ENCODE results near the gene EYA2.
"Not testable (repeated sequence)": the region's sequence is repeated elsewhere in the genome, so short reads cannot be mapped to it uniquely, and the experiment has no call there.

EYA2 gene

DNA sequence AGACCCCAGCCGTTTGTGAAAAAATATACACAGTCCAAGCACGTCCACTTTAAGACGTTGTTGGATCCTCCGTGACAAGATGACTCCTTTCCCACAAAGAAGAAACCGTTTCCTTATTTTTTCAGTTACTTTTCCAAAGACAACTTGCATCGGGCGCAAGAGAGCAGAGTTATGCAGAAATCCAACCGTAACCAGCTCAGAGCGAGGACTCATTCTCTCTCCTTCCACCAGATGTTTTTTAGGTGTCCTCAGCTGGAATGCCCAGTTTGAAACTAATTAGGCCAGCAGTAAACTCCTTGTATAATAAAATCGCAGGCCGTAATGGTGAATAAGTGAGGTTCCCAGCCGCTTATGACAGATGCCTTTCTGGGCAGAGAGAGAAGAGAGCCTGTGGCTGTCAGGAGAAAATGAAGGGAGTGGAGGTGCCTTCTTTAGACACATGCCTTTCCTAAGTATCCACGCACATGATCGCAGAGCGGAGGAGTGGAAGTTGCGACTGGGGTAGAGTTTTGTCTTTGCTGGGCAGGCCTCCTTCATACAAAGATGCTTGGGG lies 2.8 kb downstream of the EYA2 start:
- DNase-seq = no peak

DNA sequence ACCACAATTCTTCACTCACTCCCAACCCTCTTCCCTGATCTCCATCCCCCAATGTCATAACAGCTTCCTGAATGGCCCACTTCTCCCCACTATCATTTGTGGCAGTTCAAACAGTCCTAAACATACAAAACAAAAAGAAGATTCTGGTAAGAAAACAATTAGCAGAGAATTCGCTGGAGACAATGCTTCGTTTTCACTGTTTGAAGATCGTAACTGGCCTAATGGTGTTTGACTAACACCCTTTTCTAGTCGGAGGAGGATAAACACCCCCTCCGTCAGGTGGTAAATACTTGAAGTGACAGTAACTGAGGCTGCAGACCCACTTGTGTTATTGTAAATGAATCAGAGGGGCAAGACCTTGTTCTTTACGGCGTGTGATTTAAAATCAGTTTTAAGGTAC lies 3.8 kb downstream of the EYA2 start:
- no peak for DNase-seq

DNA sequence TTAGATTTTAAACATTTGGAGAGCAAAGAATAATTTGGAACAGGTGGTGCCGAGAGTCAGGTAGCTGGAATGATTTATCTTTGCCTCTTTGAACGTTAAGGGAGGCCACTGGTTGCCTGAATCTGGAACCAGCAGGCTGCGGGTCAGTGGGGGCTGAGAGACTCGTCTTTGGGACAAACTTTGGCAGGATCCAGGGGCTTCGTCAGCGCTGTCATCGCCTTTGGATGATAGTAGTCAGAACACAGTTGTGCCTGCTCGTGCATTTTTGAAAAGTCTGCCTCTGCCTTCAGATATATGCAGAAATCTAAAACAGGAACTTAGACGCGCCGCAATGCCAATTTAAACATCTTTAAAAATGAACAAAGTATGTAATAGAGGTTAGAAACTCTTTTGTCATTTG lies 5.0 kb downstream of the EYA2 start:
- no peak for DNase-seq

DNA sequence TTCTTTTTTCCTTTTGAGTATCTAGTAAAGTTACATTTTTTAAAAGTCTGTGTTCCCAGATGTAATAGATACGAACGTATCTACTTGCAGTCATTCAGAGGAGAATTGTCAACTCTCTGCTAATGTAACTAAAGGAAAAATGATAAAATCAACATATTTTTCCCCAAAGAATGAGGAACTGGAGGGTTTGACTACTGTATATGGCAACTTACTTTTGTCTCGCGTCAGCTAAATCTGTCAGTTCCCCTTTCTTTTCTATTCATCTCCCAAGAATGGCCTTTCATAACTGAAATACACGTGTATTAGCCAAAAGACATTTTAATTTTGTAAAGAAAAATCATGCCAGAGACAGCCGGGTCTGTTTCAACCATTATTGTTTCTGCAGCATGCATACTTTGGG lies 5.4 kb downstream of the EYA2 start:
- DNase-seq = no peak

DNA sequence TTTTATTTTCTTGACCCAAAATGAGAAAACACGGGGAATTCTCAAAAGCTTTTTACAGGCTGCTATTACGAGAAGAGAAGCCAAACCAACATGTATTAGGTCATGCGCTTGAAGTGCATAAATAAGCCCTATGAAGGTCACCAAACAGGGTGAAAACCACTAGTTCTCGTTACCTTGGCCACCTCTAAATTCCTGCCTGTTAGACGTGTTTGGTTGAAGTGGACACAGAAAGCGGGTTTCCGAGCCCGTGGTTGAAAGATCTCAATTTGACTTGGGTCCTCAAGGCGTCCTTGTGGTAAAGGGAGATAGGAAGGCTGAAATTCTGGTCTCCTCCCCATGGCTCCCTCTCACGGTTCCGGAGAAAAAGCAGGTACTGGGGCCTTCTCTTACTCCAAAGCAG lies 6.2 kb downstream of the EYA2 start:
- DNase-seq = no peak

DNA sequence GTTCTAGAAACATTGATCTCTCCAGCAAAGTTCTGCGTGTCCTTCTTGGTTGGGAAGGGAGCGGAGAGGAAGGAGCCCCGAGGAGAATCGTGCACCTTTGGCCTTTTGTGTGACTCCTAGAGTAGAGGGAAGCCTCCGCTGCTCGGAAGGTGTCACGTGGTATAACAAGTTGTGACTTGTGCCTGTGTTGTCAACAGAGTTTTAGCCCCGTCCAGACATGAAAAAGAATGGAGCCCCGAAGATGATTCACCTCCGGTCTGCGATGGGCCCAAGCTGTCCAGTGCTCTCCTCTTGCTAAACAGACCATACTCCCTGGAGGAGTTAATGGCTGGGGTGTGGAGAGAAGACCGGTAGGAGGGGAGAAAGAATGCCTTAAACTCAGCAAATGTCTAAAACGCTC lies 7.0 kb downstream of the EYA2 start:
- DNase-seq = no peak

DNA sequence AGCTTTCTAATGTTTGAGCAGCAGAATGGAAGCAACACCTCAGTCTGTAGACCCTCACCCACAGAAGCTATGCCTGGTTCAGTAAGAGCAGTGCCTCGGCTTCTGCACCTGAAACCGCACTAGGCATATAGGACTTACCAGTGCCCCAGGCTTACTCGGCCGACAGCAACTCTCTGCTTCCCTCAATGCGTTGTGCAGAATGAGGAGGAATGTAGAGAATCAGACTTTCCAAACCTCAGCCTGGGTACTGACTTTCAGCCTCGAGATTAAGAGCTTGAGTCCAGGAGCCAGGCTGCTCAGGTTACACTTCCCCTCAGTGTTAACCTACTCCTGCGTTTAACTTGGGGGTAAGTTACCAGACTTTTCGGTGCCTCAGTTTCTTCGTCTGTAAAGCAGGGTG lies 8.6 kb downstream of the EYA2 start:
- no peak for DNase-seq

DNA sequence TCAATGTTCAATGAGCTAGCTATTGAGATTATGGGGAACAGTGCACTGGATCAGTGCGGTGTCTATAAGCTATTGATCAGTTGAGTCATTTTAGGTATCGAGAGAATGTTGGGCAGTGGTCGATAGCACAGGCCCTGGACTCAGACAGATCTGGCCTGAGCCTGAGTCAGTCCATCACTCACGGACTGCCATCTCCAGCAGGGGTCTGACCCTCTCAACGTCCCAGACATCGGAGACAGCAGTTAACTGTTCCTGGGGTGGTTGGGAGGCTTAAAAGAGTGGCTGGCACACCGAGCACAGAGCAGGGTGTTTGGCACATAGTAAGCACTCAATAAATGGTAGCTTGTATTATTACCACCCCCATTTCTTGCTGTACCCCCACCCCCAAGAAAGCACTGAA lies 9.3 kb downstream of the EYA2 start:
- no peak for DNase-seq

DNA sequence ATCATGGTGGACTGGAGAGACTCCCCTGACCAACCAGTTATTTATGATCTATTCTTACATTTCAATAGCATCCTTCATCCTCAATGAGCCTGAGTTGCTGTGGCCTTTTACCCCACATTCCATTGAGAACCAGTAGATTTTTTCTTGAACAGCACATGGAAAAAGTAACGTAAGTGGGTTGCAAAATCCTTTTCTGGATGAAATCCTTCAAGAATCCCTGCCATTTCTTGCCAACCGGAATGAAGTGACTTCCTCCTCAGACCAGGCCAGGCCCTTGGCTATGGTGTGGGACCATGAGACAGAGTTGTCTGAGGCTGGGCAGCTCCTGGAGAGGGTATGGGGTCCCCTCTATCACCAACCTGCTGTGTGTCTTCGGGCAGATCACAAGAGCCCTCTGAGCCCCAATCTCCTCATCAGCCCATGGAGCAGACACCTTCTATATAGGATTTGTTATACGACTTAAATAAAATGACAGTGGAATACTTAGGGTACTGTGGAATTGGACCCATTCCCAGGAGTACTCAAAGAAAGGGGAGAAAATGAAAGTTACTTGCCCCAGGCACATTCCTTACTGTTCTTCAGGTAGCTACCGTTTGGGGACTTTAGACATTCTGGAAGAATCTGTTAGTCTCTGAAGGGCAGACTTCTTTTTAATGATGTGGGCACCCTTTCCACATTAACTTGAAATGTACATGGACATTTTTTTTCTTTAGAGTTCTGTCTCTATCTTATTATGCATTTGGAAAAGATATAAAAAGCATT lies 10.9 kb downstream of the EYA2 start:
- DNase-seq = no peak

DNA sequence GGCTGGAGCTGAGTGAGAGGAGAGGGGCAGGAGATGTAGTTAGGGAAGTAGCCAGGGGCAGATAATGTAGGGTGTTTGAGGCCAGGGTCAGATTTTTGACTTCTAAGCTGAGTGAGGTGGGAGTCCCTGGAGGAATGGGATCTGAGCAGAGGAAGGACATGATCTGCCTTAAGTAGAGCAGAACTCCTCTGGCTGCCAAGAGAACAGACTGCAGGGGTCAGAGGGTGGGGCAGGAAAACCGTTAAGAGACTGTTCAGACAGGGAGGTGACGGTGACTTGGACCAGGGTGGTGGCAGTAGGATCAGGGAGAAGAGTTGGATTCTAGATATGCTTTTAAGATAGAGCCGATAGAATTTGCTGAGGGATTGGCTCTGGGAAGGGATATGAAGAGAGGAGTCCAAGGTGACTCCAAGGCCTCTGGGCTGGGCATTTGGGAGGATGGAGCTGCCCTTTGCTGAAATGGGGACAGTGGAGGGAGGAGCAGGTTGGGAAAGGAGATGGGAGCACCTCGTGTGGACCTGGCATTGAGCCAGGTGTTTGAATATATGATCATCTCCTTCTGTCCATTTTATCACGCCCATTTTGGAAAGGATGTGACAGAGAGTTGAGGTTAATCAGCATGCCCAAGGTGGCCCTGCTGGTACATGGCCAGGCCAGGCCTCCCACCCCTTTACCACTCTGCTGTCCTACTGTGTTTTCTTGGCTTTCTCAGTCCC lies 18.8 kb downstream of the EYA2 start:
- no peak for DNase-seq

DNA sequence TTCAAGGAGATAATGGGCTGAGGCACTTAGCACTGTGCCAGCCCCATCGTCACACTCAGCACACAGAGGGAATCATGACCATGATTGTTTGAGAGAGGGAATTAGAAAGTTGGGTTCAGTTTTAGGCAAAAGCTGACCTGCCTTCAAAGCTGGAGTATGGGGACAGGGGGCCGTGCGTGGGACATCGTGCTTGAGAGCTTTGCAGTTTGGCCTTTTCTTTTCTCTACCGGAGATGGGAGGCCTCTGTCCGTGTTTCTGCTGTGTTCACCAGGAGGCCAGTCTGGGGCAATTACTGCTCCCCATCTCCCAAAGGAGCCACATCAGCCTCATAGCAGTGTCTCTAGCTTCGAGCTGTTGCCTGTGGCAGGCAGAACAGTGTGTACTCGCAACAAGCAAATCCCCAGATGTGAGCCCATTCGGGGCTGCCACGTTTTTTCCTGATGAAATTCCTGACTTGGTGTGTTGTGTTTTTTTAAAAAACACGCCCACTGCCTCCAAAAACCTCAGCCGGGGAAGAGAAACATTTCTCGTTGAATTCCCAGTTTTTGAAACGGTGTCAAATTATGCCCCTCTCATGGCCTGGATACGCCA lies 20.2 kb downstream of the EYA2 start:
- no peak for DNase-seq

DNA sequence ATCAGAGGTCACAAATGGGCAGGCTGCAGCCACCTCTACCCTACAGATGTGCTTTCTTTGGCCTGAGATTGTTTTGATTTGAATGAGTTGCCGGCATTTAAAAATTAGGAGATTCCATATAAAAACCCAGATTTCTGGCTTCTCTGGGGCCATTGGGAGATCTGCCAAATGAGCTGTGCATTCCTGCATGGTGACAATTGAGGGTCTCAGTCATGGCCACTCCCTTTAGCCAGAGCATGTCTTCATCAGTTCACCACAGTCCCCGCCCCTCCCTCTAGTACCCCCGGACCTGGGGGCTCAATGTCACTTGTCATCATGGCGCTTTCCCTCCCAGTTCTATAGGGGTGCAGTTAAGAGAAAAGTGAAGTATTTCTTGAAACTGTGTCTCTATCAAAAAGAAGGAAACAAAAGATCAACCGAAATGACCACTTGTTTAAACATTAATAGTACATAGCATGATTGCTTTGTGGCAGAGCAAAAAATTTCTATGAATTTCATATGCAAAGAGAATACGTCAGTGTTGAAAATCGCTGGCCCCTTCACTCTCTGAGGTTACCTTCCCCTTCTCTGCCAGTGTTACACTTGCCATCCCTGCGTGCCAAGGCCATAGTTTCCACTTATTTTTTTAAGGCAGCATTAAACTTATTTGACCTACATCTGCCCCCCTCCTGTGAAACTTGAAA lies 21.1 kb downstream of the EYA2 start:
- no peak for DNase-seq

DNA sequence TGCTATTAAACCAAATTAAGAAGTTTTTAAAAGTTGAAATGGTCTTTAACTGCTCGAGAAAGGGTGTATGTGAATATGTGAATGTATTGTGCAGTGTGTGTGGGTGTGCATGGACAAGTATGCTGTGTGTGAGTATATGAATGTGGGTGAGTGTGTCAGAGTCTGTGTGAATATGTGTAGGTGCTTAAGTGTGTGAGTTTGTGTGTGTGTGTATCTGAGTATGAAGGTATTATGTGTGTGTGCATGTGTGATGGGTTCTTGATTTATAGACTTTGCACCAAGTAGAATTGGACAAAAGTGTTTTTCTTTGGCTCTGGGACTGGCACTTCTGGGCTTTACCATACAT lies 21.6 kb downstream of the EYA2 start:
- DNase-seq = no peak

DNA sequence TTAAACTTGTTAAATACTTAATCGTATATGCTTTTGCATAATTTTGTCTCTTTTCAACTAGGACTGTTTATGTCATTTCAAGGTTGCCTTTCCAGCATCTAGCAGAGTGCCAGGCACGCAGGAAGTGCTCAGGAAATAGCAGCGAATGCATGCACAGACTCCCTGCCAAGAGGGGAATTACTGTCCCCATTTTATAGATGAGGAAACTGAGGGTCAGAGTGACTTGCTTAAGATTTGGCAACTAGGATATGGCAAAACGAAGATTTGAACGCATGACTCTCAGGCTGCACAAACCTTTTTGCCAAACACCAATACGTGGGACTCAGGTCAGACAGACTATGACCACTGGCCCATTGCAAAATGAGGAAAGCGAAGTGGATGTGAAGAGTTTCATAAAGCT lies 22.5 kb downstream of the EYA2 start:
- no peak for DNase-seq

DNA sequence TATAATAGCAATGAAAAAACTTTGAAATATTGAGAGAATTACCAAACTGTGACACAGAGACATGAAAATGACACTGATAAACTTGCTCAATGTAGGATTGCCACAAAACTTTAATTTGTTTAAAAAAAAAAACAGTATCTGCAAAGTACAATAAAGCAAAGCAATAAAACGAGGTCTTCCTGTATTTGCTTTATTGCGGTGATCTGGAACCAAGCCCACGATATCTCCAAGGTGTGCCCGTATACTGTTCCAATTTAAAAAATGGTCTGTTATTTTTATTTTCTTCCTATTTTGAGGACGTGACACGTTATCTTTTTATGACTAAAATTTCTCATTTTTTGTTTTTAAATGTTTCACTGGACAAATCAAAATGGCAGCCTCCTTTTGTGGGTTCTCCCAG lies 25.5 kb downstream of the EYA2 start:
- DNase-seq = no peak

DNA sequence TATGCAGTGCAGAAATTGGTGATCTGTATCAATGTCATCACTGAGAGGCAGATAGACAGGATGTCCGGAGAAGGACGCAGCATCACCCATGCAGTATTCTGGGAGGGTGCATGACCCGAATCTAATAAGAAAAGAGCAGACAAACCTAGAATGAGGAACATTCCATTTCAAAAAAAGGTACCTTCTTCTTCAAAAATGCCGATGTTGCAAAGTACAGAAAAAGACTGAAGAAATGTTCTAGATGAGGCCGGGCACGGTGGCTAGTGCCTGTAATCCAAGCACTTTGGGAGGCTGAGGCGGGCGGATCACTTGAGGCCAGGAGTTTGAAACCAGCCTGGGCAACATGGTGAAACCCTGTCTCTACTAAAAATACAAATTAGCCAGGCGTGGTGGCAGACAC lies 28.2 kb downstream of the EYA2 start:
- DNase-seq = not testable (repeated sequence)

DNA sequence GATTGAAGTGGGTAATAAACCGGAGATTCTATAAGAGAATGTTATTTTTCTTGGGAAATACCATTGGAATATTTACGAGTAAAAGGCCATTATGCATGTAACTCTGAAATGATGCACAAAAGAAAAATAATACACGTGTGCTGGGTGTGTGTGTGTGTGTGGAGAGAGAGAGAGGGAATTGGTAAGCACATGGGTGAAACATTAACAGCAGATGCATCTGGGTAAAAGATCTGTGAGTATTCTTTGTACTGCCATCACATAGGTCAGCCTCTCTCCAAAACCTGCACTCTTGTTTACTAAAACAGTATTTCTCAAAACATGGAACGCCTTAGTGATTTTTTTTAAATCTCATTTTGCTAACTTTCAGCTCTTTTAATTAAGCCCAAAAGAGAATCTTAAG lies 28.9 kb downstream of the EYA2 start:
- DNase-seq = no peak

DNA sequence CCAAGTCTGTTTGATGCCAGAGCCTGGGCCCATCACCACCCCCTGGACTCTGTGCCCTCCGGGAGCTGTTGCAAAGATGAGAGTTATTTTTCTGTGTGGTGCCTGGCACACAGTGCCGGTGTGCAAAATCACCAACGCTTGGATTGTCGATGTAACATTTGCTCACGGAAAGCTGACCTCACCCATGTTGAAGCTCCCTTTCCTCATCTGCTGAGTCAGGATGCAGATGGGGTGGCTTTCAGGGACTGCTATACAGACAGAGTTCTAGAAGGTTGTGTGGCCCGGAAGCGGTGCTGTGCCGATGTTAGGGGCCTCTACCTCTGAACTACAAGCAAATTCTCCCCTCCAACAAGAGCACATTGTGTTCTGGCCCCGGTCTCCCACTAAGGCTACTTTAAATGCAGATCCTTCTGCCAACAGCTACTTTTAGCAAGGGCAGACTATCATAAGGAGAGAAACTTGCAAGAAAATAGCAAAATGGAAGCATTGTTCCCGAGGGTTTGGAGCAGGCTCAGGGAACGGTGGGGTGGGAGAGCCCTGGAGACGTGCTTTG lies 34.0 kb downstream of the EYA2 start:
- DNase-seq = no peak

DNA sequence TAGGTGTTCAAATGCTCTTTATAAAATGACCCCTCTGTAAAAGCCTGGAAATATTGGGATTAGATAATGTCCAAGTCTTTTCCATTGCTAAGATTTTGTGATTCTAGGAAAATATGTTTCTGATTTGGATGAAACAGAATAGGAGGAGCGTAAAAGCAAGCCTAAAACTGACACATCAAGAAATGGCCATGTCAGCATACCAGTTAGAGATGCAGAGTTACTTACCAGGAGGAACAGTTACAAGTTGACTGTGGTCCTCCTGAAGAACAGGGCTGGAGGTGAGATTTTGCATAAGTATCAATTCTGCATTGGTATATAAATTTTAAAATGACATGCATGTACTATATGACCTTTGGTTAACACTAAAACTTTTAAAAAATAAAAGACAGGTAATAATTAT lies 35.3 kb downstream of the EYA2 start:
- DNase-seq = no peak

DNA sequence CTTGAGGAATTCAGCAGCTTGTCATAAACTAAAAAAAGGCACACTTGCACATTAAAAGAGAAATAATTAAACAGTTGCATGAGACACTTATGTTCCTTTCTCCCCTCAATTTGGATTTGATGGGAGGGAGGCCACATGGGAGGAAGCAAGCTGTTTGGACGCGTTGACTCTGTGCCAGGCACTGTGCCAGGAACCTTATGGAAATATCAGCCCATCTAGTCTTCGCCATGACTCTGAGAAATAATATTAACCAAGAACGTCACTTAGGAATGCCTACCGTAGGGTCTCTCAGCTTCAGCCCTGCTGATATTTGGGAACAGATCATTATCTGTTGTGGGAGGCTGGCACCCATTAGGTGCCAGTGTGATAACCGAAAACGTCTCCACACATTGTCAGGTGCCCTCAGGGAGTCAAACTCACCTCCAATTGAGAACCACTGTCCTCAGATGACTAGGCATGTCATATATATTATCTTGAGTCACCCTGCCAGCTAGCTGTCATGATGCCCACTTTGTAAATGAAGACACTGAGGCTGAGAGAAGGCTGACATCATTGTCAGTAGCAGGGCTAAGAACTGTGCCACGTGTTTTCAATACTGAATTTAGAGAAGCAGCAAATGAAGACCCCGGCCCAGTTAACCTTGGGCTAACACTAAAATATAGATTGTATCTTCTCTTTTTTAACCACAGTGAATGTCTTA lies 36.1 kb downstream of the EYA2 start:
- no peak for DNase-seq

DNA sequence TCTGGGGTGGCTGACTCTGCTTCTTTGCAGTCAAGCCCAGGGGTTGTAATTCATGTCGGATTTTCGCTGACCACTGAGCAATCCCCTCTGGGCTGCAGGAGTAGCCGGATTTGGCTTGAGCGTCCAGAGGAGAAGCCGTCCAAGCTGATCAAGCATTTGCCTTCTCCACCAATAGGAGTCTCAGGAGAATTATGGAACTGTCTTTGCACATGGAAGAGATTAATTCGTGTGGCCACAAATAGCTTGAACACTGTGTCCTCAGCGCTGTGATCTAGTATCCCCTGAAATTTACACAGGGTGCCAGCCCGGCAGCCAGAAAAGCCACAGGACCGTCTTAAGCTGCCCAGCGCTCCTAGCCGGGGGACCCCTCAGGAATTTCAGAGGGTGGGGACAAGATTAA lies 37.1 kb downstream of the EYA2 start:
- DNase-seq = no peak

DNA sequence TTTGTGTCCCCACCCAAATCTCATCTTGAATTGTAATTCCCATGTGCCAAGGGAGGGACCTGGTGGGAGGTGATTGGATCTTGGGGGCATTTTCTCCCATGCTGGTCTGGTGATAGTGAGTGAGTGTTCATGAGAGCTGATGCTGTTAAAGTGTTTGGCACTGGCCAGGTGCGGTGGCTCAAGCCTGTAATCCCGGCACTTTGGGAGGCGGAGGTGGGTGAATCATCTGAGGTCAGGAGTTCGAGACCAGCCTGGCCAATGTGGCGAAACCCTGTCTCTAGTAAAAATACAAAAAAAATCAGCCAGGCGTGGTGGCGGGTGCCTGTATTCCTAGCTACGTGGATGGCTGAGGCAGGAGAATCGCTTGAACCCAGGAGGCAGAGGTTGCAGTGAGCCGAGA lies 37.8 kb downstream of the EYA2 start:
- not testable (repeated sequence) for DNase-seq

DNA sequence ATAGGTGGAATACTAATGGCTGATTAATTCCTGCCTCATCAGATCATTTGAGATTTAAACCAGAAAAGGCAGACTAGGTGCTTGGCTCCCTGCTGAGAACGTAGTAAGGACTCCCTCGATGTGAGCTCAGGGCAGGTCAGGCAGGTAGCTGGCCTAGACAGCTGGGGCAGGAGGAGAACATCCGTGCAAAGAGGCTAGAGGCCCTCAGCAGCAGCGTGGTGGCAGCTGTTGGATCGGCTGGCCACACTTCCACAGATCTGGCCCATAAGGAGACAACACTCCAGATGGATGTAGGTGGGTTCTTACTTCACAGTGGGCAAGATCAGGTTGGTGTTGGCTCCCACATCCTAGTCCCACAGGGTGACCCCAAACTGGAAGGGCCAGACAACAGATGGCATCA lies 38.5 kb downstream of the EYA2 start:
- DNase-seq = no peak

Measured in KG1 (cell line).